Breast epithelium (tissue), 3 donors: ENCODE measurements around the gene ZNF195.
"Not testable (repeated sequence)": the region's sequence is repeated elsewhere in the genome, so short reads cannot be mapped to it uniquely, and the experiment has no call there.

Source experiments
- CTCF ChIP-seq, 3 donors: fragments of 450-650 bp; IDR thresholded peaks; one replicate each; pipeline ENCODE4 v1.5.1; 2016 to 2017; ENCODE audit warnings: antibody characterized with exemption in 3 of 3, mild to moderate bottlenecking in 3 of 3, moderate library complexity in 3 of 3
- POLR2AphosphoS5 ChIP-seq, 3 donors: sonication (generic); formaldehyde crosslinking; IDR thresholded peaks; one replicate each; pipeline ENCODE4 v1.6.1; 2017; ENCODE audit warnings: antibody characterized with exemption in 3 of 3

DNA sequence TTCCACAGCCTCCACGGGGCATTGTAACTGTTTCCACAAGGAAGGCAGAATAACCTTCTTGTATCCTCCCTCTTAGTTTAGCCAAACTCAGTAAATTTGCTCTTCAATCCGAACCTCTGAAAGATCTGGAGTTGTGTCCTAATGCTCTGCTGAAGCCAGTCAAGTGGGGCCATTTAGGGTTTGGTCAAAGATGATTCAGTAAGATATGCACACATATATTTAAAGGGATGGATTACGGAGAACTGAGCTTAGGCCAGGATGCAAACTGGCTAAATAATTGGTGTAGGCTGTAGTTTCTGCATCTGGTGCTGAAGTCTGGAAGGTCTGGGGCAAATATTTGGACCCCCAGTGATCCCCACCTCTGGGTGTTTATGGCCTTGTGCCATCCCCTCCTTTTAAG is 47.9 kb downstream of the ZNF195 start:
- TF ChIP-seq POLR2AphosphoS5, CTCF (IDR thresholded peaks at IDR 0.05): not testable (repeated sequence)
